NCI-H1436 (cell line): ENCODE results near the gene GNB1.
A peak's percentile ranks its signal among the peaks of the same experiment; 100 is the strongest.
"Not testable (repeated sequence)": the region's sequence is repeated elsewhere in the genome, so short reads cannot be mapped to it uniquely, and the experiment has no call there.

Experiments
- DNase-seq: peaks from one replicate; lab custom pipeline; 2025; lab: John Stamatoyannopoulos, UW

Gene GNB1

GRCh38 chr1:1760715-1761114 is 130.2 kb downstream of the GNB1 start:
- no peak for DNase-seq

- no peak for DNase-seq
These were observed 130.6 kb downstream of the GNB1 start for GRCh38 chr1:1760345-1760650.

- no peak for DNase-seq
These were observed 131.2 kb downstream of the GNB1 start for GRCh38 chr1:1759456-1760344.

DNA sequence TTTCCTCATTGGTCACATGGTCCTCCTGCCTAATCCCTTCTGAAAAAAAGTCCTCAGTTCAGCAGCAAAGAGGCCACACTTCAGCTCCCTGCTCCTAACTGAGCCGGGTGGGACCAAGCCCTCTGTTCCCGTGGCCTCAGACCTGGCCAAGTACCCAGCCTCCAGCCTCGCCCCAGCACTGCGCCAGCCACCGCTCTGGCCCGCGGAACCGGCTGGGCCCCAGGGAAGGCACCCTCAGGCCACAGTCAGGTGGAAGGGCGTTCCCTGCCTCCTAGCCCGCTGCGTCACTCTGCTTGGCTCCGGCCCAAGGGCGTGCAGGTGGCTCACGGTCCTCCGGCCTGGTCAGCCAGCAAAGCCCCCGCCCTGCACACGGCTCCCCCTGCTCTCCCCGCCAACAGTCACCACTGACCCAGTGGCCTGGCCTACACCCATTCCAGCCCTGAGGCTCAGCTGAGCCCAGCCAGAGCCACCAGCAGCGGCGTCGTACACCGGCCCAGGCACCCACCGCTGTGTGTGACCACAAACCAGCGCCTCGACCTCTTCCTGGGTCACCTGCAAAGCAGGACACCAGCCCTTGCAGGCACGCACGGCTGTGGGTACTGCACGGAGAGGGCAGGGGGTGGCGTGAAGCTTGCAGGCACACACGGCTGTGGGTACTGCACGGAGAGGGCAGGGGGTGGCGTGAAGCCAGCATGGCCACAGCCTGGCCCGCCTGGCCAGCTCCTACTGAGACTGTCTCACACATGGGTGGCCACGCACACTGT is 132.0 kb downstream of the GNB1 start:
- DNase-seq = no peak

GRCh38 chr1:1758059-1758621 is 132.7 kb downstream of the GNB1 start:
- no peak for DNase-seq

DNA sequence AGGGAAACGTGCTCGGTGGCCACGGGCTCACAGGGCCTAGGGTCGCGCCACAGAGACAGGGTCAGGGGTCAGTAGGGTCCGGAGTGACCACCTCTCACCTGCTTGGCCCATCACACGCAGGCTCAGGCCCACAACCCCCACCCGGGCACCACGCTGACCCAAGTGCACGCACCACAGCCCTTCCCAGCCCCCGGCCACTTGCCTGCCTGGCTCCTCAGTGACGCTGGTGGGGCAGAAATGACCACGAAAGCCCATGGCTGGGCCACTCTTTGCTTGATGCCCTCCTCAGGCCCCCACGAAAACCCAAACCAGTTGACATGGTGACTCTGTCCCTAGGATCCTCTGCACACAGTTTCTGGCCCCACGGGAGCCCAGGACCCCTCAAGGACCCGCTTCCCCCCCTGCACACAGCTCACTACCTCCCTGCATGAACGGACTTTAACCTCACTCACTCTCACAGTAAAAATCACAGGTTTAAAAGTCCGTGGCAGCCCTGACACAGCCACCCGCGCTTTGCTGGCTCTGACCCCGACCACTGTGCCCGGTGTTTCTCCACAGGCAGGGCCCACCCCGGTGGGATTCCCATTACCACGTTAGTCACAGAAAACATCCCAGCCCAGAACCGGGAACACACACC is 133.3 kb downstream of the GNB1 start:
- DNase-seq = no peak

DNA sequence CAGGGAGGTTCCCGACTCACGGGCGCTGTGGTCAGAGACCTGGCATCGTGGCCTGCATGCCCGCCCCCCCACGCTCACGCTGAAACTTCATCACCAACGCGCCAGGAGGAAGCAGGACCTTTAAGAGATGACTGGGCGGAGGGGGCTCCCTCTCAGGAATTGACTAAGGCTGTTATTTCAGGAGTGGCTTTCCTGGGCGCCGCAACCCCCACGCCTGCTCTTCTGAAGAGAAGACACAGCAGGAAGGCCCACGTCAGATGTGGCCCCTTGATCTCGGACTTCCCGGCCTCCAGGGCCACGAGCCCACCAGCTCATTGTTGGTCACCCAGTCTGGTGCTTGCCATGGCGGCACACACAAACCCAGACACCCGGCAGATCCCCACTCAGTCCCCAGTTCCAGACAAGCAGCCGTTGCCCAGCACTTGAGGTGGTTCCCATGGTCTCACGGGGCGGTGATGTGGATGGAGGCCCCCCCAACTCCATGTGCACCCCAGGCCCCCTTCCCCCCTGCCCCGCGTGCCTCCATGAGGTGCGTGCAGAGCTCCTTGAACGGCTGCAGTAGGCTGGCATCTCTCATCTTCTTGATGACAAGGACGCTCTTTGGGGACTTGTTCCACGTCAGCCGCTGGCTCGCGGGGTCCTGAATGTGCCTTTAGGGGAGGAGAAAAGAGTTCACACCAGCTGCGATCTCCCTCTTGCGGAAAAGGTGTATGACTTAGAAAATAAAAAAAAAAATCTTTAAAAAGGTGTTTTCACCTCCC is 134.0 kb downstream of the GNB1 start:
- no peak for DNase-seq

- no peak for DNase-seq
These were observed 135.0 kb downstream of the GNB1 start for GRCh38 chr1:1755852-1756251.

DNA sequence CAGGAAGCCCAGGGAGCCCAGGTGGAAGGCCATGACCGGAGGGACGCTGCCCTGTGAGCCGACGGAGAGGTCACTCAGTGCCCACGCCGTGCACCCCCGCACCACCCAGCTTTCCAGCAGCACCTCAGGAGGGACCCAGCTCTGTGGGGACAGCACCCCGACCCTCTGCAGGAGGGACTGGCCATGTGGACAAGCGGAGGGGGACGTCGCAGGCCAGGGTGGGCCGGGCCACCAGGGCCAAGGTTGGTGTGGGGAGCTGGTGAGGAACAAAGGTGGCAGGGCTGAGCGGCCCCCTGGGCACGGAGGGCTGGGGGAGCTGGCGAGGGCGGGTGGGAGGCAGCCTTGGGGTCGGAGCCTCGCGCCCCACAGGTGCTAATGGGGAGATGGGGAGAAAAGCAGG is 135.5 kb downstream of the GNB1 start:
- no peak for DNase-seq

GRCh38 chr1:1754051-1754815 is 136.7 kb downstream of the GNB1 start:
- DNase-seq = no peak

DNA sequence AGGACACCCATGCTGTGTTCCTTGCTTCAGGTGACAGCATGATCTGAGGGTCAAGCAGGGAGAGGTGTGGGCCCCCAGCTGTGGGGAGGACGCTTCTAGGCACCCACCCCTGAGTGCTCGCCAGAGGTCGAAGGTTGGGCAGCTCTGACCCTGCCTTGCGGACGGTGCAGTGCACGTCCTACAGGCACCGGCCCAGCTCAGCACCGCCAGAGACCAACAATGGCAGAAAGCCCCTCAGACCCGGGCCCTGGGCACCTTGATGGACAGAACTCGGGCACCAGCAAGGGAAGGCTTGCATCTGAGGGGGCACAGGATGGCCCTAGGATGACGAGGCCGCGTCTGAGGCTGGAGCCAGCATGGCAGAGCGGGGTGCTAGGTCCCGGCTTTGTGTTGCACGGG is 137.3 kb downstream of the GNB1 start:
- DNase-seq = no peak

DNA sequence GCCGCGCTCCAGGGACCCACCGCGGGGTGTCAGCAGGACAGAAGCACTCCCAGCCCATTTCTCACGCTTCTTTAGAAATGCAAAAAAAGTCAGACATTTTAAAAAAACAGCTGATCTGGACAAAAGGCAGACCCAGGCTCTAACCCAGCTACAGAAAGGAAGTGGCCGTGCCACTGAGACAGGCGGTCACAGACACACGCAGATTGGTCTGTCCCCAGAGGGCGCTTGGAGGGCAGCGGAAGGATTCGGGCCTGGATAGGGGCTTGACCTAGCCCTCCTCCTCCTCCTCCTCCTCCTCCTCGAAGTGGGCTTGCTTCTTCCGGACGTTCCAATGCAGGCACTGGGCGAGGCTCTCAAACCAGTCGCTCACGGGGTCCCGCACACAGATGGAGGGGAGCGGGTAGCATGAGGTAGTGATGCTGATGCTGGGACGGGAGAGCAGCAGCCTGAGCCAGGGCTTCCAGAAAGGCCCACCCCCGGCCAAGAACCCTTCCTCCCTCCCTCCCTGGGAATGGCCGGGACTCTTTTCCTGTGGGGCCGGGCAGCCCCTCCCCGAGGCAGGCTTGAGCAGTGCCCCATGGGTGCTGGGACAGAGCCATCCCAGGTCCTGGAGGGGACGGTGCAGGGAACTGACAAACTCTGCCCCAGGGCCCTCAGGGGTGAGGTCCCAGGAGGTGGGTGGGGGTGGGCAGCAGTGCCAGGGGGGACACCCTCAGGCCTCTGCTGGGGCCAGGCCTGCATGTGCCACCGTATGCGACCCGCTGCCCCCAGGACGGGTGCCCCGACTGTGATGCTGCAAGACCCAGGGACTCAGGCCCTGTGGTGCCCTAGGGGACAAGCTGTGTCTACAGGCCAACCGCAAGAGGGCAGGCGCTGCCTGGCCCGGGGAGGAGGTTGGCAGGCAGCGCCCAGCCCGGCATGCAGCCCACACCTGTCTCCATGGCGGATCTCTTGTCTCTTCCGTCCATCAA is 138.0 kb downstream of the GNB1 start:
- DNase-seq = no peak

DNA sequence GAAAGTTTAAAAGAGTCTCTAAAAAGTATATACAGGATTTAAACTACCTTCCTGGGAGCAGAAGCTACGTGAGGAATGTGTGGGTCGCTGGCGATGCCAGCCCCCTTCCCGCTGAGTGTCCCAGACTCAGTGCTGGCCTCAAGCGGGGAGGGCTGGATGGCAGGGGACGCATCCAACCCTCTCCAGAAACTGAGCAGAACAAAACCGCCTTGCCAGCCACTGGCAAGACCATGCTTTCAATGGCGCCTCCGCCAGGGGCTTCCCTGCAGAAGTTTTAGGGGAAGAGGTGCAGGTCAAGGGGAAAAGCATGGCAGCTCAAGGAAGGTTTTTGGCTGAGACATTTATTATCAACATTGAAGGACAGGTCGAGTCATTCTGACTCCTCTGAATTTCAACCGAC is 138.7 kb downstream of the GNB1 start:
- no peak for DNase-seq

DNA sequence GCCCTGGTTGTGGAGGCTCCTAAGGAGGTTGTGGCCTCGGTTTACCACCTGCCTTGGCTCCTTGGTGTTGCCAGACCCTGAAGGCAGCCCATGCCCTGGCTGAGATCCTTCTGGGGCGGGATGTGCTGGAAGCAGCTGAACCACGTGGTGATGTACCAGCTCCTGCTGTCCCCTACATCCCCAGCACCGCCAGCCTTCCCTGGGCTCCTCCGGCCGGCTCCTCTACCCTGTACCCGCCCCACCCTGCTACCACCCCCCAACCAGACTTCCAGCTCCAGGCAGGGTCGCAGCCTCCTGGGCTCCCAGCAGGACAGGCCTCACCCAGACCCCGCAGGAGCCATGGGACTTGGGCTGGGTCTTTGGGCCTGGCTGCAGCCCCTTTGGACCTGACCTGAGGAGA is 140.9 kb downstream of the GNB1 start:
- not testable (repeated sequence) for DNase-seq

DNA sequence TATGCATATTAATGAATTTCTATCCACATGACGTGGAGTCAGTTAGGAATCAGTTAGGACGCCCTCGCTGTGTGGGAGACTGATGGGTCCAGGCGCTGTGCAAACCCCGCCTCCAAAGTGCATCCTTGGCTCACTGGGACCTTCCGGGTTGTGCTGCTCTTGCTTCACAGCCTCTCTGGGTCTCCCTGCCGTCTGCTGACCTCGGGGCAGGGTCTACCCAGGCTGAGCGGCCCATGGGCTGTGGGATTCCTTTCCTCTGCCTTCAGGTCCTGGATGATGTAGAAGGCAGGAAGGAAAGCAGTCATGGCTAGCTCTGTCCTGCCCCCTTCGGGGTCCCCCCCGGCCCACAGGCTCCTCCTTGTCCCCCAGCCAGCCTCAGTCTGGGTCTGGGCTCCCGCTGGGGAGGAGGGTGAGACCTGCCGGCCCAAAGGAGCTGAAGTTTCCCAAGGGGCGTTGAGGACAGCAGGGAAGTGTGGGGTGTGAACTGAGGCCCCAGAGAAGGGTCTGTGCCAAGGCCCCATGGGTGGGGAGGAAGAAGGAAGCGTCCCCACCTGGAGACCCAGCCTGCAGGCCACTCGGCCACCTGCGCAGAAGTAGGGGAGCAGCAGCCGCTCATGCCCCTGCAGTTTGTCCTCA is 142.1 kb downstream of the GNB1 start:
- no peak for DNase-seq

- DNase-seq = not testable (repeated sequence)
These were observed 144.3 kb downstream of the GNB1 start for GRCh38 chr1:1746566-1746909.

GRCh38 chr1:1745651-1746565 is 145.0 kb downstream of the GNB1 start:
- peak; percentile 45 for DNase-seq

DNA sequence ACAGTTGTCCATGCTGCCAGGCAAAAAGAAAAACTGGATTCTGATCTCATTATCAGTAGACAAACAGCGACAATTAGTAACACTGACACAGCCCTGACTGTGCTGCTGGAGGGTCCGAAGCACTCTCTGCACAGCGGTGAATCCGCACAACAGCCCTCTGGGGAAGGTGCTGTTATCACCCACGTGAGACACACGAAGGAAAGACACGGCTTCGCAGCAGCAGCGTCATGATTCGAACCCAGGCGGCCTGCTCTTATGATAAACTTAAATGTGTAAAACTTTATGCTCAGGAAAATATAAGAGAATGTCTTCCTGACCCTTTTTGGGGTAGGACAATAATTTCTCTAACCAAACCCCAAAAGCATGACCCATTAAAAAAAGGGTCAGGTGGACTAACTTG is 148.4 kb downstream of the GNB1 start:
- DNase-seq = not testable (repeated sequence)
